ENCODE measurements around the gene MUSK.
A peak's percentile ranks its signal among the peaks of the same experiment; 100 is the strongest.

Gene MUSK

DNA sequence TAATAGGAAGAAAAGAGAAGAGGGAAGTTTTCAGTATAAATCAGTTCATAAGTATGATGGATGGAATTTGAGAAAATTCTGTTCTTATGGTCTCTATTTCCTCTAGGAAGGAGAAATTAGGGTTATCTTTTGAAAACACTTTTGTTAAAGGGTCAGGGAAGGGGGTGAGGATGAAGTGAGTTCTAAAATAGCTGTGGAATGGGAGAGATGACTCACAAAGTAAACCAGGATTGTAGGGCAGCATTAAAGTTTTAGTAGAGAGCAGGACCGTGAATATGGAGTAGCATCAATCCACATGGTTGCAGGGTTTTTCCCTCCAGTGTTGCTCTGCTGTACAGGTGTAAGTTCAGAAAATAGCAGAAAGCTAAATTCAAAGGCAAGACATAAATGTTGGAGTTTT, 32.4 kb downstream of the MUSK start:
- DNase-seq: no peak

DNA sequence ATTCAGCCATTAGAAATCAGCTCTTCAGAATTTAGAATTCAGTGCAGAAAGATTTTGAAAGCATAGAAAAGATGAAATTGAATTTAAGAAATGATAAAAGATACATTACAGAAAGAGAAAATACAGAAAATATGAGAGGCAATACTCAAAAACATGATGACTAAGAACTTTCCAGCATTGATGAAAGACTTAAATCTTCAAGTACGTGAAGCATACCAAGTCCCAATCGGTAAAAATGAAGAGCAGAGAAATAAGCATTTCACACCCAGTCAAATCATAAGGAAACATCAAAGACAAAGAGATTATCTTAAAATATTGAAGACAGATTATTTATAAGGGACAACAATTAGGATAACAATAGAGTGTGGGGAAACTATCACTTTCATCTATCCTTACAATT, 35.1 kb downstream of the MUSK start:
- no peak for DNase-seq

DNA sequence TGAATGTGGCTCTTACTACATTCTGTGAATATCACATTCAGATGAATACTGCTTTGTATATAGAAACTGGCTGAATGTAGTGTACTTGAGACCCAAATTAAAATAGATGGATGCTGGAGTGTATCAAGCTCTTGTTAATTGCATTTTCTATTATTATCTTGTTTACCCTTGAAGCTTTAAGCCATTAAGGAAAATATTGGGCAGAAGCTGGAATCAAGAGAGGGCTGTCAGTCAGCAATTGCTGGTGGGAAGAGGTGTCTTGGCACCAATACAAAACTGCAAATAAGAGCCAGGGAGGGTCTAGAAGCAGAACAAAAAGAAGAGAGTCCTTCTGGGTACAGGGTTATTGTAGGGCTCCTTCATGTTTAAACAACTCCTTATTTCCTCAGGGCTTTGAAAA, 38.8 kb downstream of the MUSK start:
- DNase-seq: no peak

DNA sequence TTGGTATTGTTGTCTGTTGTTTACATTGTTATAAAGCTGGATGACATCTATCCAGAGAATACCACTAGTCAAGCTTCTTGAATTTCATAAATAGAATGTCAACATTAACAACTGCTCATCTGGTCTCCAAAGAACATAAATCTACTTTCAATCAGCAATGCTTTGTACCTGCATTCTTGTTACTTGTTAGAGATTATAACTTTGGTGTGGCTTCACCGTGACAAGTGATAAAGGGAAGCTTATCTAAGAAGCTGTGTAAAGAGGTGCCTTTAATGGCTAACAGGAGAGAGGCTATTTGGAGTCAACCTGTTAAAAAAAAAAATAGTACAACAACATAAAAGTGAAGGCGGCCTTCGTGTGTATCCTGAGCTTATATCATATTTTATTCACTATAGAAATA, 41.8 kb downstream of the MUSK start:
- no peak for DNase-seq

DNA sequence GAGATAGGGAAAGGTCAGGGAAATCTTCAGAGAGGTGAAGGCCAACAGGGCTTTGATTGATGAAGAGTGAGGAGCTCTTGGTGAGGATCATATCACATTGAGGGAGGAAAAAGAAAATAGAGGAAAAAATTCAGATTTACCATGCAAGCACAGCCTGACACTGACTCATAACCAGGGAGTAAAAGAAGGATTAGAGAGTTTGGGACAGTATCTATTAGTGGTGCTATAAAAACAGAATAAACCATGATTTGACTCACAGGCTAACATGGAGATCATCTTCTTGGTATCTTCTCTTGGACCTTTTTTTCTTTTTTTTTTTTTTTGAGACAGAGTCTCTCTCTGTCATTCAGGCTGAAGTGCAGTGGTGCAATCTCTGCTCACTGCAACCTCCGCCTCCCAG, 44.4 kb downstream of the MUSK start:
- DNase-seq: no peak

DNA sequence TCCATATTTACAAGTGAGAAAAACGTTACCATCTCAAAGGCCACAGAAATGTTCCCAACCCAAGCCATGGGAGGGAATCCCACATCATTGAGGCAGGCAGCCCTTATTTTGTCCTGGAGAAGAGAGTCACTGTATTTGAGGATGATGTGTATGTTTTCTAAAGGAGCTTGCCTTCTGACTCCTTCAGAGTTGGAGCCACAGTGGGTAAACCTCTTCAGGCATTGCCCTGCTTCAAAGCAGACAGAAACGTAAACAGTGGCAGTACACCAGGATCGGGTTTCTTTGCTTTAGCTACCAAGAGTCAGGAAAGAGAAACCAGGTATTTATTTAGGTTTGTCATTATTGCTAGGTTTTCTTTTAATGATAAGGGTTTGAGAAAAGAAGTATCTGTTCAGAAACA, 45.7 kb downstream of the MUSK start:
- DNase-seq: no peak

DNA sequence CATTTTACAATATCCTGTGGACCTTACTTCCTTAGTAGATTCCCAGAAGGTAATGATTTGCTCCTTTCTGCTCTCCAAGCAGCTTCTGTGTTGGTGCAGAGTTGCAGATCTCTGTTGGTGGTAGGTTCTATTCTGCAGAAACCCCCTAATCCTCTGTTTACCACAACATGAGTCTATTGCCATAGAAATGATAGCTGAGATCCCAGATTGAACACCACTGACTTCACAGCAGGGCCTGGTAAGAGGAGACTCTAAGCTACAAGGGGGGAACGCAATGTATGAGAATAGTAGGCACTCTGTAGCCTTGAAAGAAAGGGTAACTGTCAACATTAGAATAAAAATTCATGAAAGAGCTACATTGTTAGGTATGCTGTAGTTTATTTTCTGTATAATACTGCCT, 59.5 kb downstream of the MUSK start:
- no peak for DNase-seq

DNA sequence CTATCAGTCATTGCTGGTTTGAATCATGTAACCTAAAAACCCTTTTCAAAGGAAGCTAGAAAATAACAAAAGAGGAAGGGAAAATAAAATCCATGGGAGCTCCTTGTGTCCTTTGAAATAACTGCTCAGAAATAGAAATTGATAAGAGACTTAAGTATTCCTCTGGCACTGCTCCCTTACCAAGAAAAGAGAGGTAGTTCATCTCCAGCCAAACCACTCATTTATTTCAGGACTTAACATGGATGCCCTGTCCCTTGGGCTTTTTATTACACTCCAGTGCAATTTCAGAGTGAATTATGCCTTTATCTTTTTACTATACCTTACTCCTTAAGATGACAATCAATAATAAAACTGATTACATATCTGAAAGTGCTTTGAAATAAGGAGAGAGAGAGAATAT, 61.0 kb downstream of the MUSK start:
- DNase-seq: no peak

DNA sequence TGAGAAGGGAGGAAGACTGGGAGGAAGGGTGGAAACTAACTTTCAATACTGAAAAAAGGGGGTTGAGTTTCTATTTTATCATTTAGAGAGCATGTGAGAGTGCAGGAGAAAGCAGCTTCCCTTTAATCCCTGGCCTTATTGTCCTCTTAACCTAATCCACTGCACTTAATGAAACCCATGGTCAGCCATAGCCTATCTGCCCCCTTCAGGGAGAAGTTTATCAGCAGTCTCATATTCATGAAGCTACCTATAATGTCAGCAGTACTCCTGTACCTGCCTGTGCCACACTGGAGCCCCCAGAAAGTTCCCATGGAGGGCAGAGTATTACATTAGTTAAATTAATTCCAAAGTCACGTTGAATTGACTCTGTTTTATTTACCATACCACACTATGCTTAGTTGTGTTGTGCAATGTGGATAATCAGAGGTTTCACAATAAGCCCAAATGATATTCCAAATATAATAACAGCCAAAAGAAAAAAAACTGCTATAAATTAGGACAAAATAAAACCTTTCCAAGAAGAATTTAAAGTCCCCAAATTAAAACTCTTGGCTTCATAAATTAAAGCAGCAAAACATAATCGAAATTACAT, 62.9 kb downstream of the MUSK start:
- no peak for DNase-seq

DNA sequence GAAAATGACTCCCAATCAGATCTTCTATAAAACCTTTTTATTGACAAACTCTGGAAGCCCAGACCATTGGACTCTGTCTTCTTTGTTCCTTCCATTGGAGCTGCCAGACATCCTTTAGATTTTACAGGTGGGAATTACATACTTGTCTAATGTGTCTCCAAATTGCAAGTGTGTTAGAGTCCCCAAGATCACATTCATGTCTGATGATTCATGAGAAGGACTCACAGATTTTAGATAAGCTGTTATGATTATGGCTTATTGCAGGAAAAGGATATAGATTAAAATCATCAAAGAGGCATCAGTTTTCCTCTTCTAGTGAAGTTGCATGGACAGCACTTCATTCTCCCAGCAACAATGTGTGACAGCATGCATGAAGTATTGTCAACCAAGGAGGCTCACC, 70.4 kb downstream of the MUSK start:
- DNase-seq: no peak

DNA sequence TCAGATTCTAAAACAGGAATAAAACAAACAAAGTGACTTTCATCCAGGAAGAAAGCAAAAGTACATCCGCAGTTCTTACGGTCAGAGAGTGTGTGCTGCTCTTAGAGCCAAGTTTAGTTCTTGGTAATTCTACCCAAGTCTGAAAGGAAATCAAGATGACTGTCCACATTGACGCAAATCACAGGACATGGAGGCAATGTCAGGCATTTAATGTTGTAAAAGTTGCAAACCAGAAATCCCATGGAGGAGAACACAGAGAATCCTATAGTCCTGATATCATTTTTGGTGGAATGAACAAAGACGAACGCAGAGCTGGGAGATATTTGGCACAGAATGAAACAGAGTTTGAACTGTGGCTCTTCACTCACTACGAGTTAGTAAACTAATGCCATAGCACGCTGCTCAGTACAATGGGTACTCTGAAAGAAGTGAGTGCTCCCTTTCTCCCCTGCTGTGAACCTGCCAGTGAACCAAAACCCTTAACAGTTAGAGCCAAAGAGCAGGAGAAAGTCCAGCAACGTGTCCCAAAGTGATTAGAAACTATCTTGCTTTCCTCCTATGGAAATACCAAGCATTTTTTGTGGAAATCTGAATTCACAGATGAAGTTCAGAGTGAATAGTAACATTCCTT, 74.3 kb downstream of the MUSK start:
- DNase-seq: no peak

DNA sequence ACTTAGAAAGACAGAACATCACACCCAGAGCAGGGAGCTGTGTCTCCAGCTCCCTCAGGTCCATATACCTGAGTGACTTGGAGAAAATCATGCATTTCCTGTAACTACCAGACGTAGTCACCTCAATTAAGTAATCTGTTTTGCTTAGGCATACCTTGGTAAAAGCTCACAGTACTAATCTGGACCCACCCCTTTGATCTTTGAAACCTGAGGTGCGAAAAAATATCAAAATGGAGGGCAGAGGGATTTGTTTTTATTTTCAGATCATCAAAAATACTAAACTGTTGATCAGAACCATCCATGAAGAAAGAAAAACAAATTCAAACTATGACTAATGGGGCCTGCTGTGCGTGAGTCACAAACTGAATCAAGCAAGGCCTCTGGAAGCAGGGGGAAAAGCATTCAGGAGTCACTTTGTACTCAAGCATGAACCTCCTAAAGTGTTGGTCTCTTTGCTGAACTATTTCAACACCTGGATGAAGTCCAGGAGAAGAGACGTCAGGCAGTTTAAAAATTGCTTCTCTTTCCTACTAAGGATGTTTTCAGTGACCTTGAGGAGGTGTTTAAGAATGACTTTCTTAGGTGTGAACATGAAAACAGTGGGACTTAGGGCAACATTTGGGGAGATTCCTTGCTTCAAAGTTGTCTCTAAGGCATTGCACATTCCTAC, 76.3 kb downstream of the MUSK start:
- peak; percentile 22 for DNase-seq

DNA sequence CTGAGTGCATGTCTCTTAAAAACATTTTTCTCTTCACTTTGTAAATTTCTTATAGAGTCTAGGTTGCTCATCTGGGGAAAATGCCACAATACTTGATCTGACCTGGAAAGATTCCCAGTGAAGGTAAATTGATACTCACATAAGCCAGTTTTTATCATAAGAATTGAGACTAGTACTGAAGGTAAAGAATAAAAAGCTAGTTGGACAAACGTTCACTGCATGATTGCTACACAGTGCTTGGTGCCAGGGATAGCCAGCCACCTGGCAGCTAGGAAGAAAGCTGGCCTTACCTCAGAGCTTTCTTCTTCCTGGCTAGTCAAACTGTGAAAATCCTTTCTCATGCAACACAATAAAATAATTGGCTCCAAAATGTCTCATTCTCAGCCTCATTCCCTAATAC, 77.1 kb downstream of the MUSK start:
- no peak for DNase-seq

DNA sequence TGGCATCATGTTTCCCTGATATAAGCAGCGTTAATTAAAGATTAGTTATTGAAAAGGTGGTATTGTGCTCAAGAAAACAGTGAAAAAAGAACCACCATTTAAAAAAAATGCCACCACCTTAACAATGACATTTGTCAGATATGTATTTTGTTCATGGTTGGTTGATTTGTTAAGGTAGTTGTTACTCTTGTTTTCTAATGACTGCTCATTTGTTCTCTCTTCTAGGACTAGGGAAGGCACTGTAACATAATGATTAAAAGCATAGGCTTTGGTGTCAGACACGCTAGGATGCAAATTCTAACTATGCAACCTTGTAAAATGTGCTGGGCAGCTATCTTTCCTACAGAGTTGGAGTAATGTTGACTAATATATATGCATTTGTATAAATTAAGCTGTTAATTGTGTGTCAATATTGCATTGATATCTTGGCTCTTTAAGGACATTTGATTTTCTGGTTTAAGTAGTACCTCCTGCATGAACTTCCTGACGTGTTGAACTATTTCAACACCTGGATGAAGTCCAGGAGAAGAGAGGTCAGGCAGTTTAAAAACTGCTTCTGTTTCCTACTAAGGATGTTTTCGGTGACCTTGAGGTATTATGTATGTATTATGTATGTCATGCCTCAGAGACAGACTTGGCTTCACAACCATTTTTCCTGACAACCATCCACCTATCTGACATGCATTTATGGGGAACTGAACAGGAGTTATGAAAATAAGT, 77.8 kb downstream of the MUSK start:
- DNase-seq: no peak

DNA sequence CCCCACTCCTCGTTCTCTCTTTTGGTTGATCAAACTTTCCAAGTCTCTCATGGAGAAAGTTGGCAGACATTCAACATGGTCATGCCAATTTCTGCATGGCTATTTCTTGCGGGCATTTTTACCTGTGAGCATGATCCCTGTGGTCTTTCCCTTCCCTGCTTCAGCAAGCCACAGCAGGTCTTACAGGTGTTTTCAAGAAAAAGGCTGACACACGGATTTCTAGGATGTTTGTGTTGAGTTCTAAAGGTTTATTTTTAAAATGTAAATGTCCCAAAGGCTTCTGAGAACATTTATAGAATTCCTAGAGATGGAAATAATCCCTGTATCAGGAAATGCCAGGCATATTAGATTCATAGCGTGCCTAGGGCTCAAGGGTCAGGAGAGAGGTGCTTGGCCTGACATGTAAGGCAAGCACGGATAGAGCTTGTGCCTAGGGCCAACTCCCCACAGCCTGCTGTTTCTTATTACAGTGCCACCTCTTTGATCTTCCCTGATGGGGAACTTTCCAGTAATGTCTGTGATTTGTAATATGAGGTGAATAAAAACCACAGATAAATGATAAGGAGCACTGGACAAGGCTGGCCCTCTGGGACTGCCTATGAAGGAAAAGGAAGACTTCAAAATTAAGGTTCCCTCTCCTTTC, 79.8 kb downstream of the MUSK start:
- no peak for DNase-seq

DNA sequence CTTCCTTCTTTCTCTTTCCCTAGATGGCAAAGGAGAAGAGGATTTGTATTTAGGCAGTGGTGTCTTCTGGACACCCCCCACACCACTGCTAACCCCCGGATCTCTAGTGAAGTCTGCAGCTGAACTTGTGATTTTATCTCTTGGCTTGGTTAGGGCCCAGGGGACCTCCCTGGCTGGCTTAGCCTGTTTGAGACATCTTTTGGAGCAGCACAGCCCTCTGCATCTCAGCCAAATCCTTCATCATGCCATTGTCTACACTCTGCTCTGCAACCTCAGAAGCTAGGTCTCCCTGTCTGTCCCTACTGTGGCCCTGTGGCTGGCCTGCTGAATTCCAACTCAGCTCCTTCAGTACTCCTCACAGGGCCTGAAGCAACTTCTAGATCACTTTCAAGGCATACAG, 81.7 kb downstream of the MUSK start:
- DNase-seq: no peak

DNA sequence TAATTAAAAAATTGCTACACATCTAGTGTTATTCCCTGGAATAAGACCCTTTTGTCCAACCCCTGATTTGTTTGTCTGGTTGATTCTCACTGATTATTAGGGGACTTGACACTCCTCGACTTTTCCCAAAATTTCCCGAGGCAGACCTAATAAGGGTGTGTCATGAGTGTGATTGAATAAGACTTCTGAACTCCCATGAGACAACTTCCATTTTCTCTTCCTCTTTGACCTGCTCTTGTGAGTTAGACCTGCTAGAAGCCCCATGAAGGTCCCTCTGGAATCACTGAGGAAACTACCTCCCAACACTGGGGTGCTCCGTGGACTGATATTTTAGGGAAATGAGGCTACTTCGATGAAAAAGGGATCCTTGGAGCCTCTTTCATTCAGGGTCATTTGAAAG, 83.4 kb downstream of the MUSK start:
- no peak for DNase-seq

DNA sequence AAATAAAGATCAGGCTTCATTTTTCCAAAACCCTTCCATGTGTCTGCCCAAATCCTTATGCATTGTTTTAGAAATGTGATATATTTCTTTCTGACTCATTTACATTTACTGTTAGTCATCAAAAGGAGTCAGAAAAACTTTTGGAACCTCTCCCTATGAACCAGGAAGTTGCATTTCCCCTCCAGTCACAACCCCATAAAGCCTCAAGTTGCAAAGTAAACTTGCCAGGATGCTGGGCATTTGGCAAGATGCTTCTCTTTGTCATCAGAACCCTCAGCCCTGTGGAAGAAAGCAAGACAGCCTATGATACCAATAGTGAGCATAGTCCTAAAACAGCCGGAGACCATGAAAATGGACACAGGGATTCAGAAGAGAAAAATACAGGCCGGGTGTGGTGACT, 84.2 kb downstream of the MUSK start:
- DNase-seq: peak; percentile 40

DNA sequence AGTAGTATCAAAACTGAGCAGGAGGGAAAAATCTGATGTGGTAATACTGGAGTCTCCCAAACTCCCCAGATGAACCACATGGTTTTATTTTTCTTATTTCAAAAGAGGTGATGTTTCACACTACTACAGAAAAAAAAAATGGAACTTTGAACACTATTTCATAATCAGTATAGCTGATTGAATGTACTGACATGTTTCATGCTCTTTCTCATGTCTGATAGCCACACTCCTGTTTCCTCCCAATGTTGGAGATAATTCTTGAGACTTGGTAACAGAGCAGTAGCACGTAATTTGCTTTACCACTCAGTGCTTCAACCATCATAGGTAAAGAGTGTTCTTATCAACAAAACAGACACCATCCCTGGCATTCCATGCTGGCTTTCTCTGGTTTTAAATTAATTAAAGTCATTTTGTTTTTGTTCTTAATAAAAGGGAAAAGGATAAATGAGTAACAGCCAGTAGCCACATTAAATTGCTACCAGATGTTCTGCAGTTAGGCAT, 85.2 kb downstream of the MUSK start:
- DNase-seq: no peak

DNA sequence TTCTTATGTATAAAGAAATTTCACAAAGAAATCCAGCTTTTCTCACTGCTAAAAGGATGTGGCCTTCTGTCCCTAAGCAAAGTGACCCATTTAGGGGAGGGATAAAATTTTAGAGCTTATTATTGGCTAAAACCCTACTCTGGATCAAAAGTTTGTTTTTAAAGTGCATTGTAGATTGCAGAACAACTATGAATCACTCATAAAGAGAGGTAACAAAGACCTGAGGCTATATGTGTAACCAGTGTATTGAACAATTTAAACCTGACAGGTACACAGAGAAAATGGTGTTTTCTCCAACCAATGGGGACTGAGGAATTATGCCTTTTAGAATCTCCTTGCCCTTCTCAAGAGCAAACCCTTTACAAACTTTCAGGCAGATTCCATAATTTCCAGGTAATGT, 86.6 kb downstream of the MUSK start:
- no peak for DNase-seq

DNA sequence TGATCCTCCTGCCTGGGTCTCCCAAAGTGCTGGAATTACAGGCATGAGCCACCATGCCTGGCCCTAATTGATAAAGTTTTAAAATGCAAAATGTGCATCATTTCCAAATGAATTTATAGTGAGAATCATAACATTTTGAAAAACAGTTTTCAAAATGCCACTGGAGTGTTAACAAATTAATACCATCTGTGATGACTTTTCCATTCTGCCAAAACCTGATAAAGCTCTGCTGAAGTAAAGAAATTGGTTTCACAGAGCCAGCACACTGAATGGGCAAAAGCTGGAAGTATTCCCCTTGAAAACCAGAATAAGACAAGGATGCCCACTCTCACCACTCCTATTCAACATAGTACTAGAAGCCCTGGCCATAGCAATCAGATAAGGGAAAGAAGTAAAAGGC, 89.6 kb downstream of the MUSK start:
- peak; percentile 6 for DNase-seq

DNA sequence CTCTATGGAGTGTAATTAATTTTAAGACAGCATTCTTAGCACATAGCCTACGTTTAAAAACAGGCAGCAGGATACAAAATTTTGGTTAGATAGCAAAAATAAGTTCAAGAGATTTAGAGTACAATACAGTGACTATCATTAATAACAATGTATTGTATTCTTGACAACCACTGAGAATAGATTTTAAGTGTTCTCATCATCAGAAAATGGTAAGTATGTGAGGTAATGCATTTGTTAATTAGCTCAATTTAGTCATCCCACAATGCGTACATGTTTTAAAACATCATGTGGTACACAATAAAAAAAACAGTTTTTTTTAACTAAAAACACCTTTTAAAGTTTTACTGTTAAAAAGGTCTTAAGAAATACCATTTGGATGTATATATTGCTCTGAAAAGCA, 94.2 kb downstream of the MUSK start:
- no peak for DNase-seq

DNA sequence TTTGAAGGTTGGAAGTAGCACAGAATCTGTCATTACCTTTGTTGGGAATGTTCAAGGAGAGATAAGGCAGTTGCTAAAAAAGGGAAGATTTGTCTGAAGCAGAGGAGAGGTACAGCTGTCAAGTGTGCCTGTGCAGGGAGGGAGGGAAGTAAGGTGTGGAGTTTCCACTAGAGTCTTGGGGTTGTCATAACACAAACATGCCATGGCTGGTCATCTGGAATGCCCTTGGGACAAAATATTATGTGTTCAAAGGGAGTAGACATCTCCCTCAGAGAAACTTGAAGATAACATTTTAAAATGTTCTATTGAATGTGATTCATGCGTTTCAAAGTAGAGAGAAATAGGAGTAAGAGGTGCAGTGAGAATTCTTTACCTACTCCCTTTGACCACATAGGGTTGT, 95.0 kb downstream of the MUSK start:
- no peak for DNase-seq

DNA sequence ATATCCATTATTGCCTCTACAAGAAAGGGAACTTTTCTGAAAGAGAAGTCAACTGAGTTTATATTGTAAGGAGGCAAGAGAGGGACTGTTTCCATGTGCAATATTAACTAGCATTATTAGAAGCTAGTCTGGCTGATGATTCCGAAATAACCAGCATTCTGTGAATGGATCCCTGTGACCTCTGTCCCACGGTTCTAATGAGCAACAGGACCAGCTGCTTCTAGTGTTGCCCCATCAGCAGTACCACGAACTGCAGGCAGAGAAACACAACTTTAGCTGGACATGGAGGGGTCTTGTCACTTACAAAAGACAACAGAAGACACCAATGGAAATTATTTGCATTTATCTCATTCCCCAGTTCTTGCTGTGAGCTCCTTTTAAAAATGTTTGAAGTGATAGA, 95.4 kb downstream of the MUSK start:
- DNase-seq: no peak
